HepG2 (cell line): ENCODE data around the gene PRPSAP2. TPM values are rescaled to one million over a fixed set of nuclear protein-coding genes. Genes with fewer than 3 reads are reported as not detected.
A peak's percentile ranks its signal among the peaks of the same experiment; 100 is the strongest.

ENCODE experiments used
- NFIB ChIP-seq: sonication (generic); formaldehyde crosslinking; IDR thresholded peaks from 2 replicates; pipeline ENCODE4 v1.9.0; 2021; ENCODE audit warnings: missing genetic modification reagents, mild to moderate bottlenecking, borderline replicate concordance
- NFKB2 ChIP-seq: sonication (generic); formaldehyde crosslinking; IDR thresholded peaks from 2 replicates; pipeline ENCODE4 v1.4.0; 2020; ENCODE audit warnings: missing genetic modification reagents, borderline replicate concordance
- SAP130 ChIP-seq: IDR thresholded peaks from 2 replicates; pipeline ENCODE4 v1.6.1; 2016; ENCODE audit warnings: low read depth
- SOX13 ChIP-seq, 3 experiments: fragments of 450-650 bp in 1 of 3; sonication (generic) in 1 of 3; formaldehyde crosslinking in 1 of 3; IDR thresholded peaks in 2 of 3; conservative IDR thresholded peaks in 1 of 3; 2 replicates each; pipeline versions ENCODE4 v1.5.0 to v1.6.1; 2016 to 2020; ENCODE audit warnings: antibody characterized with exemption in 1 of 3, mild to moderate bottlenecking in 1 of 3, missing compliant biosample characterization in 1 of 3, missing genetic modification reagents in 1 of 3, moderate library complexity in 1 of 3
- SP1 ChIP-seq, 2 experiments: fragments of 450-650 bp in 1 of 2; sonication (generic) in 1 of 2; formaldehyde crosslinking in 1 of 2; IDR thresholded peaks; 2 replicates each; pipeline versions ENCODE4 v1.4.0 to v1.6.1; 2016 to 2020; ENCODE audit warnings: missing genetic modification reagents in 1 of 2
- ZNF292 ChIP-seq: sonication (generic); formaldehyde crosslinking; IDR thresholded peaks from 2 replicates; pipeline ENCODE4 v1.8.1; 2022; ENCODE audit warnings: mild to moderate bottlenecking, low read depth, missing genetic modification reagents, borderline replicate concordance
- ZNF34 ChIP-seq: sonication (generic); formaldehyde crosslinking; IDR thresholded peaks from 2 replicates; pipeline ENCODE4 v1.4.0; 2020; ENCODE audit warnings: mild to moderate bottlenecking, missing genetic modification reagents, borderline replicate concordance
- ZNF44 ChIP-seq: sonication (generic); formaldehyde crosslinking; IDR thresholded peaks from 2 replicates; pipeline ENCODE4 v1.5.1; 2020; ENCODE audit warnings: mild to moderate bottlenecking, missing genetic modification reagents
- ZNF577 ChIP-seq: sonication (generic); formaldehyde crosslinking; IDR thresholded peaks from 2 replicates; pipeline ENCODE4 v1.4.0; 2020; ENCODE audit warnings: mild to moderate bottlenecking, low read depth, missing genetic modification reagents, borderline replicate concordance
- ZNF629 ChIP-seq: sonication (generic); formaldehyde crosslinking; conservative IDR thresholded peaks from 2 replicates; pipeline ENCODE4 v1.5.0; 2020; ENCODE audit warnings: missing genetic modification reagents
- ZNF644 ChIP-seq: IDR thresholded peaks from 2 replicates; pipeline ENCODE4 v1.6.1; 2016; ENCODE audit warnings: low read depth
- ZSCAN9 ChIP-seq: IDR thresholded peaks from 2 replicates; pipeline ENCODE4 v1.6.1; 2016; ENCODE audit warnings: borderline replicate concordance
- polyA plus RNA-seq, 8 experiments: library from polyadenylated mRNA; depleted of rRNA in 3 of 8; stranded (reverse) in 7 of 8; unstranded in 1 of 8; fragments of >200 nt; fragmentation: Illumina TruSeq in 4 of 8; extraction: Trizol in 4 of 8; gene quantifications; 2 replicates each; pipeline versions ENCODE4 v1.2.1 to v1.2.3, GENCODE V29; 2011 to 2016; ENCODE audit warnings: low read depth in 4 of 8, missing spikeins in 1 of 8, mixed read lengths in 1 of 8; ENCODE audit not compliant: insufficient read depth in 1 of 8
- total RNA-seq, 5 experiments: library from RNA; depleted of rRNA; stranded (reverse); fragments of >200 nt; fragmentation: Illumina TruSeq; extraction: Trizol; gene quantifications; 2 replicates each; pipeline ENCODE4 v1.2.3, GENCODE V29; 2016; ENCODE audit warnings: low read depth in 1 of 5
- TF ChIP-seq, protein P1 (sequence below): sonication (generic); formaldehyde crosslinking; IDR thresholded peaks from 2 replicates; pipeline ENCODE4 v1.4.0; 2020; ENCODE audit warnings: low read depth, mild to moderate bottlenecking, missing genetic modification reagents
- TF ChIP-seq, protein P2 (sequence below): fragments of 450-650 bp; IDR thresholded peaks from 2 replicates; pipeline ENCODE4 v1.6.1; 2016
- TF ChIP-seq, protein P3 (sequence below): IDR thresholded peaks from 2 replicates; pipeline ENCODE4 v1.6.1; 2016; ENCODE audit warnings: low read depth, missing genetic modification reagents, missing compliant biosample characterization
- TF ChIP-seq, protein P4 (sequence below): IDR thresholded peaks from 2 replicates; pipeline ENCODE4 v1.4.0; 2020; ENCODE audit warnings: mild to moderate bottlenecking, missing genetic modification reagents

PRPSAP2 gene
- total and polyA plus RNA-seq, 2 of the 13 experiments (the other 11 are each of a cell fraction or from before 2014, with no cell fraction given) = 34.0 to 58.9 TPM

DNA sequence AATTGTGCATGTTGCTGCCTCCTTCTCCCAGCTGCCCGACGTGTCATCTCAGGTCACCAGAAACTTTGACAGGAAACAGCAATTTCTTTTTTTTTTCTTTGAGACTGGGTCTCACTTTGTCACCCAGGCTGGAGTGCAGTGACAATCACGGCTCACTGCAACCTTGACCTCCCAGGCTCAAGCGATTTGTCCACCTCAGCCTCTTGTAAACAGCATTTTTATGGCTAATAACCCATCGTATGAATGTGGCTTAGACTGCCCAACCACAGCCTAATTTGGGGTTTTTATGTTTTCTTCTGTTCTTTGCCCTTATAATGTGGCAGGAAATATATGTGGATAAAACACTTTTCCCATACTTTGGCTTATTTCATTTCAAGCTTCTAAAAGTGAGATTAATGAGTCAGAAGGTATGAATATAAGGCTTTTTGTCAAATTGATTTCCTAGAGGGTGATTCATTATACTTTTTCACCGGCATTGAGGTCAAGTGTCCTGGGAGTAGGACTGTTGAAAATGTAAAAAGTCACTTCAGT lies 63.0 kb downstream of the PRPSAP2 start (continued):
- TF ChIP-seq, protein P1, sequence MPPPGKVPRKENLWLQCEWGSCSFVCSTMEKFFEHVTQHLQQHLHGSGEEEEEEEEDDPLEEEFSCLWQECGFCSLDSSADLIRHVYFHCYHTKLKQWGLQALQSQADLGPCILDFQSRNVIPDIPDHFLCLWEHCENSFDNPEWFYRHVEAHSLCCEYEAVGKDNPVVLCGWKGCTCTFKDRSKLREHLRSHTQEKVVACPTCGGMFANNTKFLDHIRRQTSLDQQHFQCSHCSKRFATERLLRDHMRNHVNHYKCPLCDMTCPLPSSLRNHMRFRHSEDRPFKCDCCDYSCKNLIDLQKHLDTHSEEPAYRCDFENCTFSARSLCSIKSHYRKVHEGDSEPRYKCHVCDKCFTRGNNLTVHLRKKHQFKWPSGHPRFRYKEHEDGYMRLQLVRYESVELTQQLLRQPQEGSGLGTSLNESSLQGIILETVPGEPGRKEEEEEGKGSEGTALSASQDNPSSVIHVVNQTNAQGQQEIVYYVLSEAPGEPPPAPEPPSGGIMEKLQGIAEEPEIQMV (CRISPR knock-in tag) = no peak
- TF ChIP-seq ZNF292 (no peak), ZSCAN9 (CRISPR knock-in tag) (0 out of 2 replicates have a peak, but pooled peaks have one; percentile 25), SP1 (IDR thresholded peaks at IDR 0.05) (no peak), SP1 (CRISPR knock-in tag; IDR thresholded peaks at IDR 0.05) (no peak), ZNF577 (no peak), NFIB (CRISPR knock-in tag) (no peak), ZNF44 (CRISPR knock-in tag) (no peak), SOX13 (IDR thresholded peaks at IDR 0.05) (no peak), SOX13 (CRISPR knock-in tag; conservative IDR thresholded peaks at IDR 0.05 in 1 of 2, IDR thresholded peaks at IDR 0.05 in 1 of 2) (peak in 1 of 2 experiments; percentile 33; a peak in 1 of 4 replicates), ZNF34 (CRISPR knock-in tag) (no peak), ZNF644 (CRISPR knock-in tag) (no peak), SAP130 (peak; percentile 71), ZNF629 (no peak), NFKB2 (no peak)
- TF ChIP-seq, protein P2, sequence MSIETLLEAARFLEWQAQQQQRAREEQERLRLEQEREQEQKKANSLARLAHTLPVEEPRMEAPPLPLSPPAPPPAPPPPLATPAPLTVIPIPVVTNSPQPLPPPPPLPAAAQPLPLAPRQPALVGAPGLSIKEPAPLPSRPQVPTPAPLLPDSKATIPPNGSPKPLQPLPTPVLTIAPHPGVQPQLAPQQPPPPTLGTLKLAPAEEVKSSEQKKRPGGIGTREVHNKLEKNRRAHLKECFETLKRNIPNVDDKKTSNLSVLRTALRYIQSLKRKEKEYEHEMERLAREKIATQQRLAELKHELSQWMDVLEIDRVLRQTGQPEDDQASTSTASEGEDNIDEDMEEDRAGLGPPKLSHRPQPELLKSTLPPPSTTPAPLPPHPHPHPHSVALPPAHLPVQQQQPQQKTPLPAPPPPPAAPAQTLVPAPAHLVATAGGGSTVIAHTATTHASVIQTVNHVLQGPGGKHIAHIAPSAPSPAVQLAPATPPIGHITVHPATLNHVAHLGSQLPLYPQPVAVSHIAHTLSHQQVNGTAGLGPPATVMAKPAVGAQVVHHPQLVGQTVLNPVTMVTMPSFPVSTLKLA = no peak
- TF ChIP-seq, protein P3, sequence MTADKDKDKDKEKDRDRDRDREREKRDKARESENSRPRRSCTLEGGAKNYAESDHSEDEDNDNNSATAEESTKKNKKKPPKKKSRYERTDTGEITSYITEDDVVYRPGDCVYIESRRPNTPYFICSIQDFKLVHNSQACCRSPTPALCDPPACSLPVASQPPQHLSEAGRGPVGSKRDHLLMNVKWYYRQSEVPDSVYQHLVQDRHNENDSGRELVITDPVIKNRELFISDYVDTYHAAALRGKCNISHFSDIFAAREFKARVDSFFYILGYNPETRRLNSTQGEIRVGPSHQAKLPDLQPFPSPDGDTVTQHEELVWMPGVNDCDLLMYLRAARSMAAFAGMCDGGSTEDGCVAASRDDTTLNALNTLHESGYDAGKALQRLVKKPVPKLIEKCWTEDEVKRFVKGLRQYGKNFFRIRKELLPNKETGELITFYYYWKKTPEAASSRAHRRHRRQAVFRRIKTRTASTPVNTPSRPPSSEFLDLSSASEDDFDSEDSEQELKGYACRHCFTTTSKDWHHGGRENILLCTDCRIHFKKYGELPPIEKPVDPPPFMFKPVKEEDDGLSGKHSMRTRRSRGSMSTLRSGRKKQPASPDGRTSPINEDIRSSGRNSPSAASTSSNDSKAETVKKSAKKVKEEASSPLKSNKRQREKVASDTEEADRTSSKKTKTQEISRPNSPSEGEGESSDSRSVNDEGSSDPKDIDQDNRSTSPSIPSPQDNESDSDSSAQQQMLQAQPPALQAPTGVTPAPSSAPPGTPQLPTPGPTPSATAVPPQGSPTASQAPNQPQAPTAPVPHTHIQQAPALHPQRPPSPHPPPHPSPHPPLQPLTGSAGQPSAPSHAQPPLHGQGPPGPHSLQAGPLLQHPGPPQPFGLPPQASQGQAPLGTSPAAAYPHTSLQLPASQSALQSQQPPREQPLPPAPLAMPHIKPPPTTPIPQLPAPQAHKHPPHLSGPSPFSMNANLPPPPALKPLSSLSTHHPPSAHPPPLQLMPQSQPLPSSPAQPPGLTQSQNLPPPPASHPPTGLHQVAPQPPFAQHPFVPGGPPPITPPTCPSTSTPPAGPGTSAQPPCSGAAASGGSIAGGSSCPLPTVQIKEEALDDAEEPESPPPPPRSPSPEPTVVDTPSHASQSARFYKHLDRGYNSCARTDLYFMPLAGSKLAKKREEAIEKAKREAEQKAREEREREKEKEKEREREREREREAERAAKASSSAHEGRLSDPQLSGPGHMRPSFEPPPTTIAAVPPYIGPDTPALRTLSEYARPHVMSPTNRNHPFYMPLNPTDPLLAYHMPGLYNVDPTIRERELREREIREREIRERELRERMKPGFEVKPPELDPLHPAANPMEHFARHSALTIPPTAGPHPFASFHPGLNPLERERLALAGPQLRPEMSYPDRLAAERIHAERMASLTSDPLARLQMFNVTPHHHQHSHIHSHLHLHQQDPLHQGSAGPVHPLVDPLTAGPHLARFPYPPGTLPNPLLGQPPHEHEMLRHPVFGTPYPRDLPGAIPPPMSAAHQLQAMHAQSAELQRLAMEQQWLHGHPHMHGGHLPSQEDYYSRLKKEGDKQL (CRISPR knock-in tag) = no peak
- TF ChIP-seq, protein P4, sequence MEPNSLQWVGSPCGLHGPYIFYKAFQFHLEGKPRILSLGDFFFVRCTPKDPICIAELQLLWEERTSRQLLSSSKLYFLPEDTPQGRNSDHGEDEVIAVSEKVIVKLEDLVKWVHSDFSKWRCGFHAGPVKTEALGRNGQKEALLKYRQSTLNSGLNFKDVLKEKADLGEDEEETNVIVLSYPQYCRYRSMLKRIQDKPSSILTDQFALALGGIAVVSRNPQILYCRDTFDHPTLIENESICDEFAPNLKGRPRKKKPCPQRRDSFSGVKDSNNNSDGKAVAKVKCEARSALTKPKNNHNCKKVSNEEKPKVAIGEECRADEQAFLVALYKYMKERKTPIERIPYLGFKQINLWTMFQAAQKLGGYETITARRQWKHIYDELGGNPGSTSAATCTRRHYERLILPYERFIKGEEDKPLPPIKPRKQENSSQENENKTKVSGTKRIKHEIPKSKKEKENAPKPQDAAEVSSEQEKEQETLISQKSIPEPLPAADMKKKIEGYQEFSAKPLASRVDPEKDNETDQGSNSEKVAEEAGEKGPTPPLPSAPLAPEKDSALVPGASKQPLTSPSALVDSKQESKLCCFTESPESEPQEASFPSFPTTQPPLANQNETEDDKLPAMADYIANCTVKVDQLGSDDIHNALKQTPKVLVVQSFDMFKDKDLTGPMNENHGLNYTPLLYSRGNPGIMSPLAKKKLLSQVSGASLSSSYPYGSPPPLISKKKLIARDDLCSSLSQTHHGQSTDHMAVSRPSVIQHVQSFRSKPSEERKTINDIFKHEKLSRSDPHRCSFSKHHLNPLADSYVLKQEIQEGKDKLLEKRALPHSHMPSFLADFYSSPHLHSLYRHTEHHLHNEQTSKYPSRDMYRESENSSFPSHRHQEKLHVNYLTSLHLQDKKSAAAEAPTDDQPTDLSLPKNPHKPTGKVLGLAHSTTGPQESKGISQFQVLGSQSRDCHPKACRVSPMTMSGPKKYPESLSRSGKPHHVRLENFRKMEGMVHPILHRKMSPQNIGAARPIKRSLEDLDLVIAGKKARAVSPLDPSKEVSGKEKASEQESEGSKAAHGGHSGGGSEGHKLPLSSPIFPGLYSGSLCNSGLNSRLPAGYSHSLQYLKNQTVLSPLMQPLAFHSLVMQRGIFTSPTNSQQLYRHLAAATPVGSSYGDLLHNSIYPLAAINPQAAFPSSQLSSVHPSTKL (CRISPR knock-in tag) = peak; percentile 80
